Measurements from ENCODE around the gene ABHD17A.

Gene ABHD17A

DNA sequence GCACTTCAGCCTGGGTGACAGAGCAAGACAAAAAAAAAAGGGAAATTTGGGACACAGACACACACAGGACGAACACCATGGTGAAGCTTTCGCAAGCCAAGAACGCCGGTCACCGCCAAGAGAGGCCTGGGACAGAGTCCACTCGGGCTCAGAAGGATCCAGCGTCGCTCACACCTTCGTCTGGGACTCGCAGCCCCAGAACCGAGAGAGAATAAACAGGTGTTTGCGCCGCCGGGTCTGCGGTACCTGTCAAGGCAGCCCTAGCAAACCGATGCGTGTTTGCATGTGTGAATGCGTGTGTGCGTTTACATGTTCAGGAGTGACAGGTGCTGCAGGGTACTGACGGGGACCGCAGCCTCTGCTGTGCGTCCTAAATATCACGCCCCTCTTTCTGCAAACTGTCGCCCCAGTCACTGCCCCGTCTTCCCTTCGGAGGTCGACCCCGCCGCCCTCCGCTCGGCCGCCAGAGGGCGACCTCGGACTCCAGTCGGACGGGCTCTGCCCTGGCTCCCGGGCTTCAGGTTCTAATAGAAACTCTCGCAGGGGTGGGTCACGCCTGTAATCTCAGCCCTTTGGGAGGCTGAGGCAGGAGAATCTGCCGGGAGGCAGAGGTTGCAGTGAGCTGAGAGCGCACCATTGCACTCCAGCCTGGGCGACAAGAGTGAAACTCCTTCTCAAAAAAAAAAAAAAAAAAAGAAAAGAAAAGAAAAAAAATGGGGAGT lies 43.9 kb upstream of the ABHD17A start (continued):
- TF ChIP-seq, protein P1, sequence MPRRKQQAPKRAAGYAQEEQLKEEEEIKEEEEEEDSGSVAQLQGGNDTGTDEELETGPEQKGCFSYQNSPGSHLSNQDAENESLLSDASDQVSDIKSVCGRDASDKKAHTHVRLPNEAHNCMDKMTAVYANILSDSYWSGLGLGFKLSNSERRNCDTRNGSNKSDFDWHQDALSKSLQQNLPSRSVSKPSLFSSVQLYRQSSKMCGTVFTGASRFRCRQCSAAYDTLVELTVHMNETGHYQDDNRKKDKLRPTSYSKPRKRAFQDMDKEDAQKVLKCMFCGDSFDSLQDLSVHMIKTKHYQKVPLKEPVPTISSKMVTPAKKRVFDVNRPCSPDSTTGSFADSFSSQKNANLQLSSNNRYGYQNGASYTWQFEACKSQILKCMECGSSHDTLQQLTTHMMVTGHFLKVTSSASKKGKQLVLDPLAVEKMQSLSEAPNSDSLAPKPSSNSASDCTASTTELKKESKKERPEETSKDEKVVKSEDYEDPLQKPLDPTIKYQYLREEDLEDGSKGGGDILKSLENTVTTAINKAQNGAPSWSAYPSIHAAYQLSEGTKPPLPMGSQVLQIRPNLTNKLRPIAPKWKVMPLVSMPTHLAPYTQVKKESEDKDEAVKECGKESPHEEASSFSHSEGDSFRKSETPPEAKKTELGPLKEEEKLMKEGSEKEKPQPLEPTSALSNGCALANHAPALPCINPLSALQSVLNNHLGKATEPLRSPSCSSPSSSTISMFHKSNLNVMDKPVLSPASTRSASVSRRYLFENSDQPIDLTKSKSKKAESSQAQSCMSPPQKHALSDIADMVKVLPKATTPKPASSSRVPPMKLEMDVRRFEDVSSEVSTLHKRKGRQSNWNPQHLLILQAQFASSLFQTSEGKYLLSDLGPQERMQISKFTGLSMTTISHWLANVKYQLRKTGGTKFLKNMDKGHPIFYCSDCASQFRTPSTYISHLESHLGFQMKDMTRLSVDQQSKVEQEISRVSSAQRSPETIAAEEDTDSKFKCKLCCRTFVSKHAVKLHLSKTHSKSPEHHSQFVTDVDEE (CRISPR knock-in tag; IDR thresholded peaks at IDR 0.05), result no peak
- TF ChIP-seq ISL1 (CRISPR knock-in tag; IDR thresholded peaks at IDR 0.05) (no peak), ZNF565 (CRISPR knock-in tag; conservative IDR thresholded peaks at IDR 0.05; ENCODE audit: low read depth) (no peak), ZFP3 (CRISPR knock-in tag; IDR thresholded peaks at IDR 0.05) (no peak)

DNA sequence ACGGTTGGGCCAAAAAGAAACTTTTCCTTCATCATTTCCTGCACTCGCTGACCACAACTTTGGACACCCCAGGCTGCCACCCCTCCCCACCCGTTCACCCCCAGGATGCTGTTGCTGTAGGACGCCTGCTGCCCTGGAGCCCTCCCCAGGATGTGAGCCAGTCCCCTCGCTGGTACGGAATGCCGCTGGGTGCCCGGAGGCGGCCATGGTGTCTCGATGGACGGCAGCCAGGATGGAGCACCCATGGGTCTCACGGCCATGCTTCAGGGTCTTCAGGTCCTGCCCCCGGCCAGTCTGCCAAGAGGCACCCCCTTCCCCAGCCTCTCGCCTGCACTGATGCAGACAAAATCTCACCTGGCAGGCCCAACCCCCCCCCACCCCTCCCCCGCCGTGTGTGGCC lies 40.2 kb upstream of the ABHD17A start:
- no peak for ATAC-seq

DNA sequence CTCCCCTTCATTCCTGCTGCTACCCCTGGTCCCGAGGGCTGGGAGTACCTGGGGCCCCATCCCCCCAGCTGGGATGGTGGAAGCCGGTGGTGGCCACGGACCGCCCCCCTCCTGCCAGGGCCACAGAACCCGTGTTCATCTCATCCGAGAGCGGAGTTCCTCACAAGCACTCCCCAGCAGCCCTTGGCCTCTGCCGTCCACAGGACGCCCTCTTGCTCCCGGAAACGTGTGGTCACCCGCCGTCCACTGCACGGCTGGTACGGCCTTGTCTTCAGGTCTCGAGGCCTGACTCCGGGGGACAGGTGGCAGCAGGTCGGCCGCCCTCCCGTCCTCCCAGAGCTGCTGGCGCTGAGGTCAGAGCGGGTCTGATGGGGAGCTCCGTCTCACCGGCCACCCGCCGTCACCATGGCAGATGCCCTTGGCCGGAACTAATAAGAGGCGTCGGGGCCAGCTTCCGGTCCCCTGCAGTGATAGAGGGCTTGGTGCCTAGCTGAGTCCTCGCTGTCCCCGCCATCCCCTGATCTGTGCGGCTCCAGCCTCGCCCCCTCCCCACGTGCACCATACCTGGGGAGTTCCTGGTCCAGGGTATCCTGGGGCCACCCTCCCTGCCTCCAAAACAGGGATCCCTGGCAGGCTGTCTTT lies 39.1 kb upstream of the ABHD17A start:
- TF ChIP-seq, protein P2, sequence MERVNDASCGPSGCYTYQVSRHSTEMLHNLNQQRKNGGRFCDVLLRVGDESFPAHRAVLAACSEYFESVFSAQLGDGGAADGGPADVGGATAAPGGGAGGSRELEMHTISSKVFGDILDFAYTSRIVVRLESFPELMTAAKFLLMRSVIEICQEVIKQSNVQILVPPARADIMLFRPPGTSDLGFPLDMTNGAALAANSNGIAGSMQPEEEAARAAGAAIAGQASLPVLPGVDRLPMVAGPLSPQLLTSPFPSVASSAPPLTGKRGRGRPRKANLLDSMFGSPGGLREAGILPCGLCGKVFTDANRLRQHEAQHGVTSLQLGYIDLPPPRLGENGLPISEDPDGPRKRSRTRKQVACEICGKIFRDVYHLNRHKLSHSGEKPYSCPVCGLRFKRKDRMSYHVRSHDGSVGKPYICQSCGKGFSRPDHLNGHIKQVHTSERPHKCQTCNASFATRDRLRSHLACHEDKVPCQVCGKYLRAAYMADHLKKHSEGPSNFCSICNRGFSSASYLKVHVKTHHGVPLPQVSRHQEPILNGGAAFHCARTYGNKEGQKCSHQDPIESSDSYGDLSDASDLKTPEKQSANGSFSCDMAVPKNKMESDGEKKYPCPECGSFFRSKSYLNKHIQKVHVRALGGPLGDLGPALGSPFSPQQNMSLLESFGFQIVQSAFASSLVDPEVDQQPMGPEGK (CRISPR knock-in tag; IDR thresholded peaks at IDR 0.05; ENCODE audit: borderline replicate concordance), result no peak
- TF ChIP-seq ZFP30 (CRISPR knock-in tag; IDR thresholded peaks at IDR 0.05) (no peak), RARB (CRISPR knock-in tag; IDR thresholded peaks at IDR 0.05) (no peak), GLIS3 (CRISPR knock-in tag; IDR thresholded peaks at IDR 0.05) (no peak), BACH2 (CRISPR knock-in tag; IDR thresholded peaks at IDR 0.05; ENCODE audit: borderline replicate concordance) (no peak), ESRRG (CRISPR knock-in tag; IDR thresholded peaks at IDR 0.05) (no peak), ZNF8 (CRISPR knock-in tag; IDR thresholded peaks at IDR 0.05) (no peak)
- TF ChIP-seq, protein P1 (CRISPR knock-in tag; IDR thresholded peaks at IDR 0.05), result no peak
- TF ChIP-seq, protein P3, sequence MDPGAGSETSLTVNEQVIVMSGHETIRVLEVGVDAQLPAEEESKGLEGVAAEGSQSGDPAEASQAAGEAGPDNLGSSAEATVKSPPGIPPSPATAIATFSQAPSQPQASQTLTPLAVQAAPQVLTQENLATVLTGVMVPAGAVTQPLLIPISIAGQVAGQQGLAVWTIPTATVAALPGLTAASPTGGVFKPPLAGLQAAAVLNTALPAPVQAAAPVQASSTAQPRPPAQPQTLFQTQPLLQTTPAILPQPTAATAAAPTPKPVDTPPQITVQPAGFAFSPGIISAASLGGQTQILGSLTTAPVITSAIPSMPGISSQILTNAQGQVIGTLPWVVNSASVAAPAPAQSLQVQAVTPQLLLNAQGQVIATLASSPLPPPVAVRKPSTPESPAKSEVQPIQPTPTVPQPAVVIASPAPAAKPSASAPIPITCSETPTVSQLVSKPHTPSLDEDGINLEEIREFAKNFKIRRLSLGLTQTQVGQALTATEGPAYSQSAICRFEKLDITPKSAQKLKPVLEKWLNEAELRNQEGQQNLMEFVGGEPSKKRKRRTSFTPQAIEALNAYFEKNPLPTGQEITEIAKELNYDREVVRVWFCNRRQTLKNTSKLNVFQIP (CRISPR knock-in tag; IDR thresholded peaks at IDR 0.05; ENCODE audit: borderline replicate concordance, low read depth), result no peak
- ATAC-seq, result no peak

More for the DNA sequence above, 40.2 kb upstream of the ABHD17A start:
- TF ChIP-seq GLIS3 (CRISPR knock-in tag; IDR thresholded peaks at IDR 0.05), result no peak
- TF ChIP-seq SNAI2 (CRISPR knock-in tag; IDR thresholded peaks at IDR 0.05), result no peak
- no peak for TF ChIP-seq ISL1 (CRISPR knock-in tag; IDR thresholded peaks at IDR 0.05)
- TF ChIP-seq ZFP30 (CRISPR knock-in tag; IDR thresholded peaks at IDR 0.05), result no peak
- no peak for TF ChIP-seq BACH2 (CRISPR knock-in tag; IDR thresholded peaks at IDR 0.05; ENCODE audit: borderline replicate concordance)
- no peak for TF ChIP-seq PPARA (CRISPR knock-in tag; IDR thresholded peaks at IDR 0.05; ENCODE audit: borderline replicate concordance)
- no peak for TF ChIP-seq TOX (CRISPR knock-in tag; IDR thresholded peaks at IDR 0.05; ENCODE audit: borderline replicate concordance)
- no peak for TF ChIP-seq OSR1 (CRISPR knock-in tag; IDR thresholded peaks at IDR 0.05)
- TF ChIP-seq ZNF8 (CRISPR knock-in tag; IDR thresholded peaks at IDR 0.05), result no peak

DNA sequence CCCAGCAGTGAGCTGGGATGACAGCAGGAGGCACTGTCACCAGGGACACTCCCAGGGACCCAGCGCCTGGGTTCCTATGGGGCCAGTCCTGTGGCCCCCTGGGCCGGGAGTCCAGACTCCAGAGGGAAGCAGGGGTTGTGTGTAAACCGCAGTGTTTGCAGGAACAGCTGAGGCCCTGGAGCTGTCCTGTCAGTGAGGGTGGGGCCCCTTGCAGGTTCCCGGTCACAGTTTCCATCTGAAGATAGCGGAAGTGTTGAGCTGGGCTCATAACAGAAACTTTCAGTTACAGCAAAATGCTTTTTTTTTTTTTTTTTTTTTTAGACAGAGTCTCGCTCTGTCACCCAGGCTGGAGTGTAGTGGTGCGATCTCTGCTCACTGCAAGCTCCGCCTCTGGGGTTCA lies 38.0 kb upstream of the ABHD17A start:
- ATAC-seq, result no peak
- TF ChIP-seq, protein P1 (CRISPR knock-in tag; IDR thresholded peaks at IDR 0.05), result no peak
- TF ChIP-seq CSDC2 (CRISPR knock-in tag; IDR thresholded peaks at IDR 0.05) (no peak), TCF4 (CRISPR knock-in tag; IDR thresholded peaks at IDR 0.05; ENCODE audit: borderline replicate concordance) (no peak), PPARA (CRISPR knock-in tag; IDR thresholded peaks at IDR 0.05; ENCODE audit: borderline replicate concordance) (no peak), ZNF70 (CRISPR knock-in tag; IDR thresholded peaks at IDR 0.05) (no peak), TOX (CRISPR knock-in tag; IDR thresholded peaks at IDR 0.05; ENCODE audit: borderline replicate concordance) (no peak)
- TF ChIP-seq, protein P4, sequence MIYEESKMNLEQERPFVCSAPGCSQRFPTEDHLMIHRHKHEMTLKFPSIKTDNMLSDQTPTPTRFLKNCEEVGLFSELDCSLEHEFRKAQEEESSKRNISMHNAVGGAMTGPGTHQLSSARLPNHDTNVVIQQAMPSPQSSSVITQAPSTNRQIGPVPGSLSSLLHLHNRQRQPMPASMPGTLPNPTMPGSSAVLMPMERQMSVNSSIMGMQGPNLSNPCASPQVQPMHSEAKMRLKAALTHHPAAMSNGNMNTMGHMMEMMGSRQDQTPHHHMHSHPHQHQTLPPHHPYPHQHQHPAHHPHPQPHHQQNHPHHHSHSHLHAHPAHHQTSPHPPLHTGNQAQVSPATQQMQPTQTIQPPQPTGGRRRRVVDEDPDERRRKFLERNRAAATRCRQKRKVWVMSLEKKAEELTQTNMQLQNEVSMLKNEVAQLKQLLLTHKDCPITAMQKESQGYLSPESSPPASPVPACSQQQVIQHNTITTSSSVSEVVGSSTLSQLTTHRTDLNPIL (CRISPR knock-in tag; IDR thresholded peaks at IDR 0.05; ENCODE audit: low read depth), result no peak
